ENCODE data around the gene RFX1.

GRCh38 chr19:13954185-13954584, 51.9 kb downstream of the RFX1 start:
- TF ChIP-seq, protein P1, sequence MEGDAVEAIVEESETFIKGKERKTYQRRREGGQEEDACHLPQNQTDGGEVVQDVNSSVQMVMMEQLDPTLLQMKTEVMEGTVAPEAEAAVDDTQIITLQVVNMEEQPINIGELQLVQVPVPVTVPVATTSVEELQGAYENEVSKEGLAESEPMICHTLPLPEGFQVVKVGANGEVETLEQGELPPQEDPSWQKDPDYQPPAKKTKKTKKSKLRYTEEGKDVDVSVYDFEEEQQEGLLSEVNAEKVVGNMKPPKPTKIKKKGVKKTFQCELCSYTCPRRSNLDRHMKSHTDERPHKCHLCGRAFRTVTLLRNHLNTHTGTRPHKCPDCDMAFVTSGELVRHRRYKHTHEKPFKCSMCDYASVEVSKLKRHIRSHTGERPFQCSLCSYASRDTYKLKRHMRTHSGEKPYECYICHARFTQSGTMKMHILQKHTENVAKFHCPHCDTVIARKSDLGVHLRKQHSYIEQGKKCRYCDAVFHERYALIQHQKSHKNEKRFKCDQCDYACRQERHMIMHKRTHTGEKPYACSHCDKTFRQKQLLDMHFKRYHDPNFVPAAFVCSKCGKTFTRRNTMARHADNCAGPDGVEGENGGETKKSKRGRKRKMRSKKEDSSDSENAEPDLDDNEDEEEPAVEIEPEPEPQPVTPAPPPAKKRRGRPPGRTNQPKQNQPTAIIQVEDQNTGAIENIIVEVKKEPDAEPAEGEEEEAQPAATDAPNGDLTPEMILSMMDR (IDR thresholded peaks at IDR 0.05), result no peak
- TF ChIP-seq POLR2AphosphoS5 (IDR thresholded peaks at IDR 0.05), result no peak
